Stimulated activated CD4-positive, alpha-beta T cell treated with anti-CD3 and anti-CD28 coated beads, Interleukin-1b, Interleukin-23, amount 100 ng/mL, for 24 hours (primary cell): ENCODE data around the gene RRP1B.
"Not testable (repeated sequence)": the region's sequence is repeated elsewhere in the genome, so short reads cannot be mapped to it uniquely, and the experiment has no call there.

ENCODE experiments used
- DNase-seq, 4 experiments: peaks; one replicate each; pipeline ENCODE4 v3.0.0-alpha.2; 2020; ENCODE audit warnings: low read depth in 4 of 4, low spot score in 1 of 4

Gene RRP1B

DNA sequence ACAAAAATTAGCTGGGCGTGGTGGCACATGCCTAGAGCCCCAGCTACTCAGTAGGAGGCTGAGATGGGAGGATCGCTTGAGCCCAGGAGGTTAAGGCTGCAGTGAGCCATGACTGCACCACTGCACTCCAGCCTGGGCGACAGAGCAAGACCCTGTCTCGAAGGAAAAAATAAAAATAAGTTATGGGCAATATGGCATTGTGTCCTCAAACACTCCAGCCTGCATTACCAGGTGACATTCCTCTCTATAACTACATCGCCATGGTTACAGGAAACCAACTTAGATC is 40.1 kb downstream of the RRP1B start:
- DNase-seq: not testable (repeated sequence)

DNA sequence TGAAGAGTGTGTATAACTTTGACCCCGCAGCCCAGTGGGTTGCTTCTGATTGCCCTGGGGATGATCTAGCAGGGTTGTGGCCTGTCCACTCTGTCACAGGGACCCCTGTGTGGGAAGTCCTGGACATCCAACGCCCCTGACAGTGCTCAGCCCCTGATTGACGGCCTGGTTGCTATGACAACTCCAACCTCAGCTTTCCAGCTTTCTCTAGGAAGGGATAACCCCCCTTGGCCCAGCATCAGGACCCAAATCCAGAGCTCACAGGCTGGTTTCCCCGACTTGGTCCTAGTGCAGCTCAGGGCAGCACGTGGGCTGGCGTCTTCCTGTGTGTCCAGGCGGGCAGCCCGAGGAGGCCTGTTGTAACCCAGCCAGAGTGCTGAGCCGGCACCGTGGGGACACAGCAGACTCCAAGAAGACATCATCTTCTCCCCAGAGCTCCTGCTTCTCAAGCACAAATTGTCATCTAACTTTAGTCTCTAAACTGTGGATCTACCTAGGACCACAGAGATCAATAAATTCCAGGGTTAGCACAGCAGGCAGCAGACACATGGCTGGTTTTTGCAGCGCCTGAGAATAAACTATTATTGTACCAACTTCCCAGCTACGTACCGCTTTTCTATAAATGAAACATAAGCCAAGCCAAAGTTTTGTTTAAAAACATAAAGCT is 40.7 kb downstream of the RRP1B start:
- no peak for DNase-seq

- DNase-seq: no peak
Measured at GRCh38 chr21:43701936-43702784, 42.8 kb downstream of the RRP1B start.

GRCh38 chr21:43702785-43703034 is 43.4 kb downstream of the RRP1B start:
- no peak for DNase-seq

GRCh38 chr21:43703035-43703880 is 43.9 kb downstream of the RRP1B start:
- no peak for DNase-seq

- DNase-seq: no peak
Measured at GRCh38 chr21:43707462-43707861, 48.1 kb downstream of the RRP1B start.

DNA sequence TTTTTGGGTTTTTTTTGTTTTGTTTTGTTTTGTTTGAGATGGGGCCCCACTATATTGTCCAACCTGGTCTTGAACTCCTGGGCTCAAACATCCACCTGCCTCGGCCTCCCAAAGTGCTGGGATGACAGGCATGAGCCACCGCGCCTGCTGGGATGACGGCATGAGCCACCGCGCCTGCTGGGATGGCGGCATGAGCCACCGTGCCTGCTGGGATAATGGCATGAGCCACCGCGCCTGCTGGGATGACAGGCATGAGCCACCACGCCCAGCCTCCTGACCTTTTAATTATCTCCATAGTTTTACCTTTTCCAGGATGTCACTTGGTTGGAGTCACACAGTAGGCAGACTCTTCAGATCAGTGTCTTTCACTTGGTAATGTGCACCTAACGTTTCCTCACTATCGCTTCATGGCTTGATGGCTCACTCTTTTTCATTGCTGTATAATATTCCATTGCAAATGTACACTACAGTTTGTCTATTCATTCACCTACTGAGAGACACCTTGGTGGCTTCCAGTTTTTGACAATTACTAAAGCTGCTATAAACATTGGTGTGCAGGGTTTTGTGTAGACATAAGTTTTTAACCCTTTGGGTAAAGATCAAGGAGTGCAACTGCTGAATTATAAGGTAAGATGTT is 49.5 kb downstream of the RRP1B start:
- DNase-seq: no peak

DNA sequence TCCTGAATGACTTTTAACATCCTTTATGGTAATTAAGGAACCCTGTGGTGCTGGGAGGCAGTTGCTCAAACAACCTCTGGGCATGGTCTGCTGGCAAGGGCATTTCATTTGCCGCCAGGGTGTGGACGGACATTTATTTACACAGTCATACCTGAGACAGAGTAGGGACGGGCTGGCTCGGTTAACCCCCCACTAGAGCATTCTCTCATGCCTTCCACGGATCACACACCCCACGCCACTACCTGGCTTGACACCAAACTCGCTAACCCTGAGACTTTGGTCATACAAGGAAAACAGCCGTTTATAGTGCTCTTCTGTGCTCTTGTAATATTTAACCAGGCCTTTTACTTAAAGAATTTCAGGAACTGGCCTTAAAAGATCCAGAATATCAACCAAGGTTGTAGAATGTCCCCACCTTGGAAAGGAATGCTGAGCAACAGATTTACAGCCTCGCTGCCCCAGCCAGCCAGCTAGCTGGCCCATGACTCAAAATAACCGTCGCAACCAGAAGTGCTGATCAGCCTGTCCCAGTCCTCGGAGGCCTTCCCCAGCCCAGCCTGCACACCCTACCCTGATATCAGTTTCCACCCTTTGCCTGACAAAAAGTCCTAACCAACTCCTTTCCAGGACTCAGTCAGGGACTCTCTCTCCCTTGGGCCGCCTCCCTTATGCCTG is 53.0 kb downstream of the RRP1B start:
- no peak for DNase-seq

GRCh38 chr21:43713123-43713522 is 53.8 kb downstream of the RRP1B start:
- not testable (repeated sequence) for DNase-seq

GRCh38 chr21:43716376-43717165 is 57.2 kb downstream of the RRP1B start:
- no peak for DNase-seq

DNA sequence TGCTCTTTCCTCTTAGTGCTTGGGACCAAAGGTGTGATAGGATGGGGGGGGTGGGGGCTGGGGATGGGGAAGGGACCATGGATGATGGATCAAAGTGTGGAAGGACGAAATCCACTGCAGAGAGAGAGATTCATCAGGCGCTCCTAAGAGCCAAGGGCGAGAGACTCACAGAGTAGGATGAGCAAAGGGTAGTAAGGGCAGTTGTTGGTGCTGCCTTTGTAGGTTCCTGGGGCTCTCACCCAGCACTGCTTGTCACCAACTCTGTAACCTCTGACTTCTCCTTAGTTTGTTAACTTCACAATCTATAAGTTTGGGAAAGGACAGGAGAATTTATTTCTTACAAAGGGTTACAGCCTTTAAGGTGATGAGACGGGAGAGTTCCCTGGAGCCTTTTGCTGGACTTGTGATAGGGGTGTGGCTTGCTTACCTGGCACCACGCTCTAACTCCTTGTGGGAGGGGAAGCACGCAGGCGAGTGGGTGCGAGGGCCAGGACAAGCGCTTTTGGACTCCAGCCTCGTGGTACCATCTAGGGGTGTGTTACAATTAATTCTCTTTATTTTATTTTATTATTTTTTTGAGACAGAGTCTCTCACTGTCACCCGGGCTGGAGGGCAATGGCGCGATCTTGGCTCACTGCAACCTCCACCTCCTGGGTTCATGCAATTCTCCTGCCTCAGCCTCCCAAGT is 58.0 kb downstream of the RRP1B start:
- DNase-seq: no peak

GRCh38 chr21:43717967-43718871 is 58.9 kb downstream of the RRP1B start:
- no peak for DNase-seq

GRCh38 chr21:43718872-43719747 is 59.8 kb downstream of the RRP1B start, which contains the start of gene PDXK:
PDXK (plus strand) TSS chr21:43719129; CDS start chr21:43719295, 166 bp downstream.
- DNase-seq: peak; percentile 43 to 71 (median 56)

GRCh38 chr21:43719748-43720538 is 60.6 kb downstream of the RRP1B start:
- no peak for DNase-seq

DNA sequence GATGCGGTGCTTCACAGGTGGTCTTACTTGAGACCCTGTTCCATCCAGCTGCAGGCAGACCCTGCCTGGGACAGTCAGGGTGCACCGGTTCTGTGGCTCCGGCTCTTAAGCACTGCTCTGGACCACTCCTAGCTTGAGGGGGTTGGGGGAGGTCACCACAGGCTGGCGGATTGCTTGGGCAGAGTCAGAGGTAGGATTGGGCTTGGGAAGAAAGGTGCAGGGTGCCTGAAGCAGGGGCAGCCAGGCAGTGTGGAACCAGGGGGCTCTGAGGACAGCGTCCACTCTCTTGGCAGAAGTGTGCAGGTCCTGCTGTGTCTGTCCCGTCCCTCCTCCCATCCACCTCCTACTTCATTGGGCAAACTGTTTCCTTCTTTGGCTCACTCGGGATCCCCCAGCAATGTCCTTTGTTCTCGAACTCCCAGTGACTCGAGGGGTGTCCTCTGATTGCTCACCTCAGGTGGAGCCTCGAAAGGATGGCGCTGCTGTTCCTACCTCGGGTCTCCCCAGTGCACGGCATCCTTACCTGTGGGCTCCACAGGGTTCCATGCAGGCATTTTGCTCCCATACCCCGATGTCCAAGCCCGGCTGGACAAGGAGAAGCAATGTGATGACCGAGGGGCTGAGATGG is 61.3 kb downstream of the RRP1B start:
- DNase-seq: no peak

DNA sequence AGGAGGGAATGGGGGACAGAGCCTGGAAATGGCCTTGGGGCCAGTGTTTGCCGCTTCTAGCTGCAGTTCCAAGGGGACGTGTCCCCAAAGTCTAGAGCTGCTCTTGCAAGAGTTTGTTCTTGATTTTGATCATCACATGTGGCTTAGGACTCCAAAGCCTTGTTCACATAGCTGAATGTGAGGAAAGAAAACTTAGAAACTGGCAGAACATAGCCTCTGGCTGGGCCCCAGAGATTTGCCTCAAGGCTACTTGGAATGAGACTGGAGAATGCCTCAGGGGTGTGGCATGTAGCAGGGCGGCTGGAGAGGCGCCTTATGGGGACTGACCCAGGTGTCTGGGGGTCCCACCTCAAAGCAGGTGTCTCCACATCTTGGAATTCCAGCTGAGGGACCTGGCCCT is 61.8 kb downstream of the RRP1B start:
- DNase-seq: no peak
